Adrenal gland (tissue), 12 donors: ENCODE data around the gene STARD7. TPM values are rescaled to one million over a fixed set of nuclear protein-coding genes. Genes with fewer than 3 reads are reported as not detected.

Experiments
- DNase-seq, 7 donors: peaks; one replicate each; pipeline ENCODE4 v3.0.0-alpha.2; 2019 to 2020
- H3K27ac ChIP-seq, 5 donors: fragments of 200-600 bp; sonication (generic) in 4 of 5; 1 replicate in 3 of 5; 2 replicates in 2 of 5; pipeline versions ENCODE4 v1.5.1 to v1.8.0; 2016 to 2020; ENCODE audit warnings: mild to moderate bottlenecking in 1 of 5
- H3K27me3 ChIP-seq: fragments of 200-600 bp; 2 replicates; pipeline ENCODE4 v1.8.0; 2021
- H3K36me3 ChIP-seq, 2 donors: fragments of 200-600 bp; replicated peaks in 1 of 2; 1 replicate in 1 of 2; 2 replicates in 1 of 2; pipeline versions ENCODE4 v1.5.1 to v1.8.0; 2018 to 2022
- H3K4me1 ChIP-seq, 2 donors: fragments of 200-600 bp; replicated peaks in 1 of 2; 1 replicate in 1 of 2; 2 replicates in 1 of 2; pipeline versions ENCODE4 v1.5.1 to v1.8.0; 2018 to 2021
- H3K4me3 ChIP-seq, 4 donors: fragments of 200-600 bp; sonication (generic) in 3 of 4; one replicate each; pipeline ENCODE4 v1.5.1; 2016 to 2018
- H3K9me3 ChIP-seq, 3 donors: fragments of 200-600 bp; sonication (generic) in 1 of 3; replicated peaks in 1 of 3; 1 replicate in 2 of 3; 2 replicates in 1 of 3; pipeline versions ENCODE4 v1.5.1 to v1.8.0; 2016 to 2021
- CTCF ChIP-seq, 6 experiments: fragments of 450-650 bp in 4 of 6; fragments of 200-600 bp in 2 of 6; sonication (generic) in 1 of 6; IDR thresholded peaks; 1 replicate in 5 of 6; 2 replicates in 1 of 6; pipeline versions ENCODE4 v1.5.1 to v1.8.0; 2016 to 2021; ENCODE audit warnings: antibody characterized with exemption in 6 of 6, mild to moderate bottlenecking in 2 of 6, moderate library complexity in 1 of 6
- POLR2A ChIP-seq, 2 donors: fragments of 450-650 bp; IDR thresholded peaks; one replicate each; pipeline ENCODE4 v1.6.1; 2017; ENCODE audit warnings: antibody characterized with exemption in 2 of 2, mild to moderate bottlenecking in 2 of 2, moderate library complexity in 1 of 2
- WGBS, 4 donors: extraction: QIAGEN DNeasy Blood & Tissue Kit in 2 of 4; methylation state at CpG; one replicate each; pipeline versions ENCODE4 v1.1.5 to v1.1.7; 2013 to 2017; 5-methylcytosine and 5-hydroxymethylcytosine counted together
- intact Hi-C, 2 donors: fragments of 100-400 bp; cut with DNase I; formaldehyde crosslinking; loops; one replicate each; pipeline versions ENCODE4 v1.14.1 to v1.15.0; 2022 to 2023
- polyA plus RNA-seq, 3 donors: library from polyadenylated mRNA; stranded (reverse); fragments of 200-250 nt in 2 of 3; fragments of 350-450 nt in 1 of 3; fragmentation: Illumina TruSeq in 1 of 3; extraction: RNeasy Lipid Tissue Mini Kit (QIAGEN cat#74804) in 1 of 3; gene quantifications; one replicate each; pipeline ENCODE4 v1.2.3, GENCODE V29; 2013 to 2014
- total RNA-seq, 9 donors: library from RNA; depleted of rRNA in 4 of 9; stranded (reverse); fragments of >200 nt in 4 of 9; fragments of 120-200 nt in 1 of 9; fragmentation: NEBNext Ultra II Directional in 1 of 9; extraction: Animal tissue kit (Norgen Biotek cat#: 25700) in 1 of 9; gene quantifications; one replicate each; pipeline versions ENCODE4 v1.1.0 to v1.2.4, GENCODE V29; 2013 to 2023
- donor health status: healthy with polysubstance abuse.
- donor health status: Bipolar disorder and iron deficiency.
- donor health status: DM: yes; HTN: yes; CAD: no.
- donor health status: DM: no; HTN: no; CAD: no.
- donor health status: DM: no; HTN: no; CAD: no.
- donor health status: DM: yes; HTN: yes; CAD: no.

STARD7 gene
- total and polyA plus RNA-seq, 12 donors: 37.8 to 209 (median 160) TPM

- Histone ChIP-seq H3K27ac (no peak overlapping the region), H3K9me3 (no peaks in the 10 kb centered on the region), H3K27me3 (no peaks in the 10 kb centered on the region), H3K4me3 (no peak overlapping the region), H3K4me1 (peaks cover 0 to 8% of the 10 kb centered on the region in 2 donors), H3K36me3 (peaks cover 0 to 13% of the 10 kb centered on the region in 2 donors)
- WGBS, 4 donors: 94 to 100% (median 100%) methylated on average over 1 of the region's 1 CpG
- DNase-seq: no peak
- intact Hi-C loops: no loop called here
- no peak for TF ChIP-seq POLR2A (IDR thresholded peaks at IDR 0.05)
- TF ChIP-seq CTCF (IDR thresholded peaks at IDR 0.05): no peak
Observed at GRCh38 chr2:96180002-96180401, 28.6 kb downstream of the STARD7 start.

GRCh38 chr2:96176661-96177060 is 32.0 kb downstream of the STARD7 start:
- Histone ChIP-seq H3K27ac (no peak overlapping the region), H3K27me3 (no peaks in the 10 kb centered on the region), H3K9me3 (no peaks in the 10 kb centered on the region), H3K4me1 (peaks cover 0 to 8% of the 10 kb centered on the region in 2 donors), H3K36me3 (no peaks in the 10 kb centered on the region), H3K4me3 (no peak overlapping the region)
- DNase-seq: no peak
- 58 to 70% (median 67%) methylated on average over 4 of the region's 4 CpGs for WGBS, 4 donors
- intact Hi-C loops: loop anchor here (5.0 to 10.0 kb wide), 2 partner anchors 39 to 152 kb away; partner anchors contain the start of gene ASTL (in 1 of the 2)
- TF ChIP-seq POLR2A (IDR thresholded peaks at IDR 0.05): no peak
- no peak for TF ChIP-seq CTCF (IDR thresholded peaks at IDR 0.05)

- peaks cover 0 to 8% of the 10 kb centered on the region in 2 donors for H3K4me1 ChIP-seq
- intact Hi-C loops: loop anchor here (2.0 to 10.0 kb wide), 3 partner anchors 35 to 151 kb away; partner anchors contain the start of gene ASTL (in 1 of the 2)
- H3K27me3 ChIP-seq: no peaks in the 10 kb centered on the region
- H3K27ac ChIP-seq: no peak overlapping the region
- H3K4me3 ChIP-seq: no peak overlapping the region
- H3K9me3 ChIP-seq: no peaks in the 10 kb centered on the region
- peak; percentile 47 to 79 (median 69) for DNase-seq
- H3K36me3 ChIP-seq: no peaks in the 10 kb centered on the region
- TF ChIP-seq POLR2A (IDR thresholded peaks at IDR 0.05) (no peak), CTCF (IDR thresholded peaks at IDR 0.05) (no peak)
- WGBS, 4 donors: 46 to 61% (median 54%) methylated on average over 6 of the region's 6 CpGs
Observed at GRCh38 chr2:96175951-96176350, 32.7 kb downstream of the STARD7 start.

GRCh38 chr2:96174251-96175144 is 34.1 kb downstream of the STARD7 start:
- peak; percentile 72 to 91 (median 85) for DNase-seq
- intact Hi-C loops: loop anchor here (2.0 to 10.0 kb wide), 3 partner anchors 34 to 150 kb away; partner anchors contain the start of gene ASTL (in 1 of the 2)
- H3K36me3 ChIP-seq: no peaks in the 10 kb centered on the region
- peaks cover 0 to 3% (median 0%) of the 10 kb centered on the region in 3 donors for H3K9me3 ChIP-seq
- H3K27ac ChIP-seq: no peak overlapping the region
- H3K4me3 ChIP-seq: no peak overlapping the region
- H3K27me3 ChIP-seq: no peaks in the 10 kb centered on the region
- 21 to 53% (median 46%) methylated on average over 5 to 8 of the region's 8 CpGs for WGBS, 4 donors
- TF ChIP-seq POLR2A (IDR thresholded peaks at IDR 0.05) (no peak), CTCF (IDR thresholded peaks at IDR 0.05) (peak; percentile 69 to 93 (median 88))
- peaks cover 0 to 8% of the 10 kb centered on the region in 2 donors for H3K4me1 ChIP-seq
